Aortic smooth muscle cell (primary cell): Measurements from ENCODE around the gene CASP1. TPM values are rescaled to one million over a fixed set of nuclear protein-coding genes. Genes with fewer than 3 reads are reported as not detected.

Experiments used
- total RNA-seq: library from RNA; depleted of rRNA; stranded (reverse); fragments of >200 nt; gene quantifications from 2 replicates; pipeline ENCODE4 v1.2.3, GENCODE V29; 2014

The CASP1 gene
- total RNA-seq, result 33.2 and 34.4 TPM in 2 replicates

GRCh38 chr11:105034813-105035620, at the start of gene CASP1:
CASP1 (minus strand) TSS chr11:105035144; CDS start chr11:105035113, 31 bp downstream.

DNA sequence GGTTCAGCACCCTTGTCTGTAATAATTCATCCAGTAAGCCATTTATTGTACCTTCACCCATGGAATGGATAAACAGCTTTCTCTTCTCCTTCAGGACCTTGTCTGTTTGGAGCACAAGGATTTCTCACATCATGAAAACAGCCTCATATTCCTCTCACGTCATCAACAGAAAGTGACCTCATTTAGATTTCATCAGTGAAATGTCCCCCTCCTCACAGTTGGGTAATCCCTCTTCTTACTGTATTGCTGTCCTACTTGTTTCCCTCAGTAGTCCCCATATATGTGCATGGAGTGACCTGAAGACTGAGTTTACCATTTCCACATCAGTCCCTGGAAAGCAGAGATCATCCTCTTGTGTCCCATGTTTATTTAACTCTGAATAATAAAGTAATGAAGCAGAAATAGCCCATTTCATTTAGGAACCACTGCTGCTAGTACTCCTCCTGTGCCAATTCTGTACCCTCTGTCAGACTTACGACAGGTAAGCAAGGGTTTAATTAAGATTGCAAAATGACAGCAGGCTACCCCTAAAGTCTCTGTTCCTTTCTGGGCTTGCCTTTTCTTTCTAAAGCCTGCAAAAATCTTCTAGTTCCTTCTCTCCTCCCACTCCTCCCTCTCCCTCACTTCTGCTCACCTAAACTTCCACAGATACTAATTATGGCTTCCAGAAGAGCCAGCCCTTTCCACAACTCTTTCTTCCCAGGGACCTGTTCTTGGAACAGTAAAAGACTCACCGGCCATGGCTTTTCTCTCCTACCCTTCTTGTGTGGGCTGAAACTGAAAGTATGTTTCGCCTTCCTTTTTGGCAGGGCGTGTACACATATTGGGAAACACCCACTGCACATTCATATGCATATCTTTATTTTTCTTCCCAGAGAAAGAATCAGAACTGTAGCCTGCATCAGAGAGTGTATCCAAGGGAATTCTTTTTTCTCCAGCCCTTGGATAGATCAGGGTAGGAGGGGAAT, 9.9 kb upstream of the CASP1 start, which contains the start of gene CARD16:
Gene CARD16, minus strand, starts transcription at position 779 of the 968 bp plus-strand sequence. Its CDS starts 38 bp downstream, at position 741.

GRCh38 chr11:105023003-105023402, 11.9 kb downstream of the CASP1 start, which contains the start of gene CASP5:
CASP5 (minus strand) TSS chr11:105023168; CDS start chr11:105023136, 32 bp downstream.

Other genes with a start within 250 kb of the CASP1 start
- gene CASP12, start 136.7 kb downstream of the CASP1 start, total RNA-seq, result 0.06 TPM in 1 of 2 replicates, not detected in the other
- gene CASP4, start 66.6 kb downstream of the CASP1 start, total RNA-seq, result 166 and 167 TPM in 2 replicates
- not detected in 2 replicates for gene CASP5, start 12.0 kb downstream of the CASP1 start, total RNA-seq
- gene CARD16, start 10.2 kb upstream of the CASP1 start, total RNA-seq, result 15.3 and 17.0 TPM in 2 replicates
- not detected in 2 replicates for gene CARD18, start 104.6 kb upstream of the CASP1 start, total RNA-seq